Measurements from ENCODE around the gene LIN7B. TPM values are rescaled to one million over a fixed set of nuclear protein-coding genes. Genes with fewer than 3 reads are reported as not detected.

LIN7B gene
- total RNA-seq, 1 experiment from 2014 or later, result 4.2 TPM

DNA sequence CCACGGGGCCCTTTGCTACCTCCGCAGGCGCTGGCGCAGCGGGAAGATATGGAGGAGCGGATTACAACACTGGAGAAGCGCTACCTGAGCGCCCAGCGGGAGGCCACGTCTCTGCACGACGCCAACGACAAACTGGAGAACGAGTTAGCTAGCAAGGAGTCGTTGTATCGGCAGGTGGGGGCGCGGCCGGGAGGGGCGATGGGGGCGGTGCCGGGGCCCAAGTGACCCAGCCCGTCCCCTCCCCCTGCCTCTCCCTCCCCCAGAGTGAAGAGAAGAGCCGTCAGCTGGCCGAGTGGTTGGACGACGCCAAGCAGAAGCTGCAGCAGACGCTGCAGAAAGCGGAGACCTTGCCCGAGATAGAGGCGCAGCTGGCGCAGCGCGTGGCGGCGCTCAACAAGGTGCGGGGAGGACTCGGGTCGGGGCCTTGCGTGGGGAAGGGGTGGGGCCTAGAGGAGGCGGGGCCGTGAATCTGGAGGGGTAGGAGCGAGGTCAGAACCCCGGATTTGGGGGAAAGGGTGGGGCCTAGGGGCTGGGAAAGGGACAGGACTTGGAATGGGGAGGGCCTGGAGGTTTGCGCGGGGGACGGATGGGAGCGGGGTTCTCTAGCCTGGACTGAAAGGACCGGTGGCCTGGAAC is 18.9 kb downstream of the LIN7B start:
- no peak overlapping the region for H3K56ac ChIP-seq (ENCODE audit: insufficient read length, low read depth, low read length)
- H2BK5ac ChIP-seq (ENCODE audit: insufficient read length, low read length), result no peak overlapping the region
- Mint-ChIP-seq H3K36me3 (ENCODE audit: insufficient read depth in 1 of 3, low read depth in 3 of 3) (peaks cover 40 to 55% (median 46%) of the 10 kb centered on the region in 3 experiments), H3K4me1 (peaks cover 23 to 48% of the 10 kb centered on the region in 2 experiments), H3K27ac (peak overlapping the region in 1 of 3 experiments; percentile 48; a peak in 1 of 7 replicates), H3K9me3 (peaks cover 0 to 3% of the 10 kb centered on the region in 2 experiments; a peak in 1 of 5 replicates), H3K4me3 (peak overlapping the region; percentile 52 to 61; a peak in 3 of 5 replicates), H3K27me3 (ENCODE audit: low read depth) (peaks cover 1% of the 10 kb centered on the region; the same call in 1 of the 2 replicates)
- H3K79me2 ChIP-seq (ENCODE audit: insufficient read depth, low read length), result no peaks in the 10 kb centered on the region
- H2AFZ ChIP-seq (ENCODE audit: low read length), result no peak overlapping the region
- no peak overlapping the region for H2BK20ac ChIP-seq (ENCODE audit: low read depth, low read length, poor library complexity, severe bottlenecking)
- TF ChIP-seq, protein P1, sequence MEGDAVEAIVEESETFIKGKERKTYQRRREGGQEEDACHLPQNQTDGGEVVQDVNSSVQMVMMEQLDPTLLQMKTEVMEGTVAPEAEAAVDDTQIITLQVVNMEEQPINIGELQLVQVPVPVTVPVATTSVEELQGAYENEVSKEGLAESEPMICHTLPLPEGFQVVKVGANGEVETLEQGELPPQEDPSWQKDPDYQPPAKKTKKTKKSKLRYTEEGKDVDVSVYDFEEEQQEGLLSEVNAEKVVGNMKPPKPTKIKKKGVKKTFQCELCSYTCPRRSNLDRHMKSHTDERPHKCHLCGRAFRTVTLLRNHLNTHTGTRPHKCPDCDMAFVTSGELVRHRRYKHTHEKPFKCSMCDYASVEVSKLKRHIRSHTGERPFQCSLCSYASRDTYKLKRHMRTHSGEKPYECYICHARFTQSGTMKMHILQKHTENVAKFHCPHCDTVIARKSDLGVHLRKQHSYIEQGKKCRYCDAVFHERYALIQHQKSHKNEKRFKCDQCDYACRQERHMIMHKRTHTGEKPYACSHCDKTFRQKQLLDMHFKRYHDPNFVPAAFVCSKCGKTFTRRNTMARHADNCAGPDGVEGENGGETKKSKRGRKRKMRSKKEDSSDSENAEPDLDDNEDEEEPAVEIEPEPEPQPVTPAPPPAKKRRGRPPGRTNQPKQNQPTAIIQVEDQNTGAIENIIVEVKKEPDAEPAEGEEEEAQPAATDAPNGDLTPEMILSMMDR (conservative IDR thresholded peaks at IDR 0.05), result no peak
- H4K5ac ChIP-seq (ENCODE audit: insufficient read length, low read depth, low read length), result no peak overlapping the region
- H3K27ac ChIP-seq (ENCODE audit: insufficient read length, low read depth, low read length), result no peak overlapping the region
- peaks cover 4% of the 10 kb centered on the region; the same call in 1 of the 2 replicates for H3K4me1 ChIP-seq (ENCODE audit: insufficient read depth, low read length)
- no peak overlapping the region for H2BK15ac ChIP-seq (ENCODE audit: low read depth, low read length)
- no peak overlapping the region for H2BK12ac ChIP-seq (ENCODE audit: insufficient read length, low read depth, low read length)
- H3K4me2 ChIP-seq (ENCODE audit: insufficient read depth, insufficient read length, low read length), result no peak overlapping the region
- H2BK120ac ChIP-seq (ENCODE audit: low read depth, low read length, poor library complexity, severe bottlenecking), result no peak overlapping the region
- WGBS (ENCODE audit: extremely low coverage, insufficient read length, low lambda C conversion rate), result no CpG with 5 or more reads among the region's 49 CpGs
- no peak overlapping the region for H2AK5ac ChIP-seq (ENCODE audit: insufficient read length, low read length)
- no peak overlapping the region for H4K91ac ChIP-seq (ENCODE audit: insufficient read length, low read depth, low read length)
- no peak overlapping the region for H3K23ac ChIP-seq (ENCODE audit: insufficient read length, low read depth, low read length)
- H3T11ph ChIP-seq (ENCODE audit: low read length), result no peak overlapping the region
- H3K18ac ChIP-seq (ENCODE audit: insufficient read length, low read depth, low read length), result no peak overlapping the region
- H4K20me1 ChIP-seq (ENCODE audit: control insufficient read depth, insufficient read depth, insufficient read length), result no peaks in the 10 kb centered on the region
- peak; percentile 87 for DNase-seq
- H4K8ac ChIP-seq (replicated peaks; ENCODE audit: insufficient read length, low read depth, low read length), result no peak overlapping the region
- H3K27me3 ChIP-seq (ENCODE audit: insufficient read depth, low read length), result no peaks in the 10 kb centered on the region
- no peak overlapping the region for H3K9ac ChIP-seq (ENCODE audit: extremely low read depth, insufficient read length, low read length)
- H3K4ac ChIP-seq (ENCODE audit: low read depth, low read length), result no peak overlapping the region
- H3K23me2 ChIP-seq (ENCODE audit: insufficient read length, low read depth, low read length, poor library complexity, severe bottlenecking), result peaks cover 7% of the 10 kb centered on the region
- H3K79me1 ChIP-seq (ENCODE audit: insufficient read depth, low read depth, low read length, poor library complexity, severe bottlenecking), result no peaks in the 10 kb centered on the region
- no peaks in the 10 kb centered on the region for H3K9me3 ChIP-seq (ENCODE audit: control insufficient read depth, low read depth, low read length)
- no peak overlapping the region for H3K14ac ChIP-seq (ENCODE audit: insufficient read depth, low read length)

Data from H9 (cell line).